Measurements from ENCODE around the gene KNSTRN. TPM values are rescaled to one million over a fixed set of nuclear protein-coding genes. Genes with fewer than 3 reads are reported as not detected.

Gene KNSTRN
- total and polyA plus RNA-seq, 2 of the 8 experiments (the other 6 are each of a cell fraction or from before 2014, with no cell fraction given) = 25.1 to 79.4 TPM

DNA sequence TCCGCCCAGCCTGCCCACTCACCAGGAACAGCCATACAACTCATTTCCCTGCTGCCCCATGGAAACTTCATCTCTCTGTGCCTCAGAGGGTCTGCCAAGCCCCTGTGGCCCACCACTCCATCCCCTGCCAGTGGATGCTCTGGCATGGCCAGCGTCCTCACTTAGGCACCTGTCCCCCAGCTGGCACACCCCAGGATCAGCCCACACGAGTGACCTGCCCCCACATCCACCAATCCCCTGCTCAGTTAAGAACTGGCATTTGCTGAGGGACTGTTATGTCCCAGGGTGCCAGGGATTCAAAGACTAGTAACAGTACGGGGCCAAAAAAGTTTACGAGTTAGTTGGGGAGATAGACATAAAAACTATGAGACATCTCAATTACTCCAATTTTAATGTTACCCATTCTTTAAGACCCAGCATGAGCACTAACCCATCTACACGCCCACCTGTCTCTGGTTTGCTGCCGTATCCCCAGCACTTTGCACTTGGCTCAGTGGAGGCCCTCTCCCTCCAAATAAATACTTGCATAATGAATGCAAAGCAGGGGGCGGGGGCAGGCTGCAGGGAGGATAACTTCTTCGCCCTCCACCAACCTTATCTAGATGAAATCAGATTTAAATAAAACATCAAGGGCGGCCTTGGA, 46.7 kb downstream of the KNSTRN start (continued):
- TF ChIP-seq BRCA1 (IDR thresholded peaks at IDR 0.05; ENCODE audit: low read depth, low read length) (no peak), HDAC2 (IDR thresholded peaks at IDR 0.05; ENCODE audit: borderline replicate concordance in 1 of 2, low read depth in 2 of 2, low read length in 2 of 2) (no peak), EZH2 (IDR thresholded peaks at IDR 0.05; ENCODE audit: low read depth, low read length, severe bottlenecking) (no peak), PHF8 (conservative IDR thresholded peaks at IDR 0.05; ENCODE audit: low read depth, low read length) (no peak), SAP30 (IDR thresholded peaks at IDR 0.05; ENCODE audit: insufficient read depth, insufficient replicate concordance, low read length) (no peak), GABPA (IDR thresholded peaks at IDR 0.05; ENCODE audit: borderline replicate concordance, insufficient read depth, low read length) (no peak)

Data from H1 (cell line).